ENCODE results near the gene CCDC187.

GRCh38 chr9:136307215-136307750, 3.4 kb upstream of the CCDC187 start:
- TF ChIP-seq CTCF (IDR thresholded peaks at IDR 0.05; ENCODE audit: poor library complexity, severe bottlenecking): no peak
- no peak for TF ChIP-seq EZH2 (IDR thresholded peaks at IDR 0.05; ENCODE audit: borderline replicate concordance, insufficient read depth, low read length, poor library complexity, severe bottlenecking)

All from neural cell (in vitro differentiated cells).